ENCODE data around the gene NFIA. TPM values are rescaled to one million over a fixed set of nuclear protein-coding genes. Genes with fewer than 3 reads are reported as not detected.

Gene NFIA
- polyA plus RNA-seq, 12 donors = 29.6 to 378 (median 35.8) TPM

GRCh38 chr1:61329556-61329955 lies 247.2 kb downstream of the NFIA start:
- no peak for DNase-seq

DNA sequence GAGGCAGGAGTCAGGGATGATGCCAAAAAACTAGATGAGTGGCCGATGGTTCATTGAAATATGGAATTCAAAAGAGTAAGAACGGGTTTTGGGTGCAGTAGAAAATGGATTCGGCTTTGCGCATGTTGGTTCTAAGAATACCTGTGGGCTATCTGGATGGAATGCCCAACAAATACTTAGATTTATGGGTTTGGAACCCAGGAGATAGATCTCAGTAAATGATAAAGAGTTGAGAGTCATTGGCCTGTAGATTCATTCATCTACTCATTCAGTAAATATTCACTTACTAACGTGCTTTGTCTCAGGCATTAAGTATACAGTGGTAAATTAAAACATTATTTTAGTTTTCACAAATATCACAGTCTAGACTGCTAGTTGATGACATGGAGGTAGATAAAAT lies 247.7 kb downstream of the NFIA start:
- no peak for DNase-seq

DNA sequence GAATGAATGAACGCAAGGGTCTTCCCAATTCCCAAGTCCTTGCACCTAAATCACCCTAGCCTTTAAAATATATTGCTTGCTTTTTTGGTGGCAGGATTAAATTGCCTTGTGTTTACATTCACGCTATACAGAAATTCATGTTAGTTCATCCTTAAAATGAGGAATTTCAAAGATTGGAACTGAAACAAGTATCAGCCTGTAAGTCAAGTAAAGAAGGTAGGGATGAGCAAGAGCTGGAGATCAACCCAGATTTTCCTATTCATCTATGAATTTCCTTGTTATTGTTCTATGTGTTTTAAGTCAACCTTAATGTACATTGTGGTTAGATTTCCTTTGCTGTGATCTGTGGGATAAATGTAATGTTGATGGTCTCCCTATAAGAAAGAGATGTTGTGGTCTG lies 248.2 kb downstream of the NFIA start:
- no peak for DNase-seq

- DNase-seq = no peak
These were observed 249.9 kb downstream of the NFIA start for GRCh38 chr1:61332196-61332753.

GRCh38 chr1:61332796-61333195 lies 250.4 kb downstream of the NFIA start:
- DNase-seq = no peak

GRCh38 chr1:61334718-61335589 lies 252.6 kb downstream of the NFIA start:
- DNase-seq = peak; percentile 40

DNA sequence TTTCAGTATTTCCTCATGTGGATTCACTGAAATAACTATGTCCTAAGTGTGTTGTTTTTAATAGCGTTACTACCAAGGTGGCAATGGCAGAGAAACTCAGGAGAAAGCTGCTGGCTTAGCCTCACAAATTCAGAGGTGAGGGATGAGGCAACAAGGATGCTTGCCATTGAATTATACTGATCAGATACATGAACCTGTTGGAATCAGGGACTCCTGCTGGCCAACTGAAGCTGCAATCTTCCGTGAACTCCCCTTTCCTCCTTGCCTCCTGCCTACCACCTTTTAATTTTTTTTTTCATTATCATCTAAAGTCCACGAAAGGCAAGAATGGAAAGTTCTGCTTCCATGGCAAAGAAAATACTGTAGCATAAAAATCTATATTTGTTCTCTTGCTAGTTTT lies 254.7 kb downstream of the NFIA start:
- DNase-seq = no peak

GRCh38 chr1:61337441-61337951 lies 255.1 kb downstream of the NFIA start:
- no peak for DNase-seq

DNA sequence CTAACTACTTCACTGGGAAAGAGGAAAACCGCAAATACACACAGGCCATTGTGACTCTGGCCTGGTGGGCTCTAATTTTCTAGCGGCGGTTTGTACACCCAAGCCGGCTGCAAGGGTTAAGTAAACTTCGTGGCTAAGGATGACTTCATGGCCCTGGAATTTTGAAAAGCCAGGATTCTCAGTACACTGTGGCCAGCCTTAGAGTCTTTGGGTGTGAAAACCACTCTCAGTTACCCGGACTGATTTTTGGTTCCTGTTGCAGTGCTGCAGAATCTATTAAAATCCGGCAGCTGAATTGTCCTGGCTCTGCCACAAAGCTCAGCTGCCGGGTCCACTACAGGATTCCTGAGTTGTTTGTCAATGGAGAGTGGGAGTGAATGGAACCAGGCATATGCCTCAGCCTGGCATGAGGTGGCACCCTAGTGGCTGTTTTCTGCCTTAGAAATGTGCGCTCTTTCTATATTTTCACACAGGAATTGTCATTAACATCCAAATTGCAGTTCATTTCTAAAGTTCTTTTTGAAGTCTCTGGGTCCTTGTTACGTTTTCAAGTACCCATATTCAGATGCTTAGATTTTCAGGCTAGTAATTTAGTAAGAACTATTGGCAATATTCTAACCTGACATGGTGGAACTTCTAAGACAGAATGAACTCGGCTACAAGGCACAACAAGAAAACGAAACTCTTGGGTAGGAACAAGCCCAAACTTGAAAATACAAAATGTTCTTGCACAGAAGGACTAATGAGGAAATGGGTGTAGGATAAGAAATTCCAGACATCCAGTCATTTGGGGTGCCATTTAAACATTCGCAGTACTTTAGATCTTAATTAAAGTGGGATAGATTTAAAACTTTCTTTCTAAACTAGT lies 255.9 kb downstream of the NFIA start:
- peak; percentile 70 for DNase-seq

- no peak for DNase-seq
These were observed 256.5 kb downstream of the NFIA start for GRCh38 chr1:61338899-61339298.

GRCh38 chr1:61341426-61341825 lies 259.1 kb downstream of the NFIA start:
- DNase-seq = no peak

- DNase-seq = peak; percentile 24
These were observed 261.5 kb downstream of the NFIA start for GRCh38 chr1:61343734-61344420.

GRCh38 chr1:61344696-61345095 lies 262.3 kb downstream of the NFIA start:
- DNase-seq = peak; percentile 39

- no peak for DNase-seq
These were observed 265.8 kb downstream of the NFIA start for GRCh38 chr1:61348025-61348665.

DNA sequence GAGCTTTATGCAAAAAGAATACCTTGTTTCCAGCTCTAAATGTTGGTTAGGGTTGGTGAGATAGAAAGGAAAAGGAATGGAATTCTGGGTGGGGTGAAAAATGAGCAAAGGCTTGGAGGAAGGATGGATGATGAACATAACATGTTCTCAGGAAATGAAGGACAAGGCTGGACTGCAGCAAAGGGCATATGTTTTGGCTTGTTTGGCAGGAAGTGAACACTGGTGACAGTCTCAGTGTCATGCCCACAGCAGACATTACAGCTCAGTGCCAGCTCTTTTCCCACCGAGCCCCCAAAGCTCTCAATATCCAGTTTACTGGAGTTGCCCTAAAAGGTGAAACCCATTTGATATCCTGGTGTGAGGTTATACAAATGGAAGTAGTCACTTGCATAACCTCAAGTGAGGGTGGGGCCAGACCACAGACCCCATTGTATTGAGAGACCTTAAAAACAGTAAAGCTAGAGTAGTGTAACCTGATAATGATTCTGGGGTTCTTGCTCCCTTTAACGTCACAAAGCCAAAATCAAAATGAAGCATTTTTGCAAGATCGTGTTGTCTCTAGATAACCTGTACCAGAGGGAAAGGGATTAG lies 270.6 kb downstream of the NFIA start:
- DNase-seq = no peak

GRCh38 chr1:61353797-61354406 lies 271.5 kb downstream of the NFIA start:
- DNase-seq = no peak

DNA sequence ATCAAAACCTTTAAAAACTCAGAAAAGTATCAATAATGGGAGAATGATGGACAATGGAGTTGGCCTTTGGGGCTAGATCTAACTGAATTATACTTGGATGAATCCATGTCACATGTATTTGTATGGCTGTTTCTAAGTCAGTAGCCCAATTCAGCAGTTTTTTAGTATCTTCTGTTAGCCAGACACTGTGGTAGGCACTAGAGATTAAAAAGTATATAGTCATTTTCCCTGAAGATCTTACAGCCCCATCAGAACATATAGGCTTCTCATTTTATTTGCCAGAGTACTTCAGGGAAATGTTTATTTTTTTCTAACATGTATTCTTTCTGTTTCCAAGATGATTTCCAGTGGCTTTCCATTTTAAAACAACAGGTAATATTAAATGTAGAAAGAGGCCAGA lies 273.7 kb downstream of the NFIA start:
- no peak for DNase-seq

DNA sequence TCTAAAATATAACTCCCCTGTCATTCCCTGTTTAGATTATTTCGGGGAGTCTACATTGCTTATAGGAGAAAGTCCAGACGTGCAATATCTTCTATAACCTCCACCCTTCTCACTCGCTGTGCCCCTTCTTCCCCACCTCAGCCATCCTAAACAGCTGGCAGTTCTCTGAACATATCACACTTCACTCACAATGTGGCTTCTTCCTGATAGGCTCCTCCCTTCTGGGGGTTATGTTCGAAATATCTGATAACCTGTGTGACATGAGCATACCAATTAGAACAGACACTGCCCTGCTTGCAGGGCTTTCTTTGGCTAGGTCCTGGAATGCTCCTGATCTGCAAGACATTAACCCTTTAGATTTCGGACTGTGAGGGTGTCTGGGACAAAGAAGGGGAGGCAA lies 274.6 kb downstream of the NFIA start:
- no peak for DNase-seq

GRCh38 chr1:61357539-61357938 lies 275.2 kb downstream of the NFIA start:
- DNase-seq = no peak

- no peak for DNase-seq
These were observed 276.6 kb downstream of the NFIA start for GRCh38 chr1:61358770-61359455.

Measured in muscle of arm (tissue), 12 donors.